GM21526 (cell line): ENCODE measurements around the gene ECHDC1.

Experiments
- ATAC-seq: cut with Tn5 transposase; IDR thresholded peaks from one replicate; pipeline ENCODE4 v1.9.1; 2021; ENCODE audit warnings: moderate library complexity; ENCODE audit not compliant: unreplicated experiment, low FRiP score

ECHDC1 gene

DNA sequence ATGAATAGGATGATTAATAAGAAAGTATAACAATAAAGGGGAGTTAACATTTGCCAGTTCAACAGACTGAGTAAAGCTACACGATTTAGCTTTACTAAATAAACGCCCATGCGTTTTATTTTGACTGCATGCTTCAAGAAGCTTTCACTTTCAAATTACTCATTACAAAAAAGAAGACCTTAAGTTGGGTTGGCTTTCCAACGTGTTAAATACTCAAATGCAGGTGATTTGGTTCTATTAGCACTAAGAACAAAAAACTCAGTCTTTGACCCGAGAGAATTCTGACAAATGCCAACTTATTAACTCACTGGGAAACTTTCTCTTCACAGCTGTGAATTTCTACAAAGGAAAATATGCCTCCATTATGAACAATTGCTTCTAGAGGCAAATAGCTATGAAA is 51.9 kb downstream of the ECHDC1 start:
- ATAC-seq, result peak; percentile 86

- peak; percentile 39 for ATAC-seq
Measured at GRCh38 chr6:127290391-127291265, 52.8 kb downstream of the ECHDC1 start.

DNA sequence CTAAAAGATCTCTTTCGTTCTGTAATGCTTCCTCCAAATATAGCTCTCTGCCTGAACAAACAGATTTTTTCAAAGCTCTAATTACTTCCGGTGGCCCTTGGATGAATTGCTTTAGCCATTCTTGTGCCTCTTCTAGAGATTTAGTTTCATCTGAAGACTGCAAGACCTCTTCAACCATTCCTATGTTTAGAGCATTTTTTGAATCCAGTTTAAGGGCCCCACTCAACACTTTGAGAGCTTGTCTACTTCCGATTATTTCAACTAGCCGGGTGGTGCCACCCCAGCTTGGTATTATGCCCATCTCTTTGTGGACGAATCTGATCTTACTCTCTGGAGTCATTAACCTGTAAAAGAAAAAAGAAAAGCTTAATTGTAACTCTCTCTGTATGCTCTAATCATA is 53.5 kb downstream of the ECHDC1 start:
- ATAC-seq, result no peak

DNA sequence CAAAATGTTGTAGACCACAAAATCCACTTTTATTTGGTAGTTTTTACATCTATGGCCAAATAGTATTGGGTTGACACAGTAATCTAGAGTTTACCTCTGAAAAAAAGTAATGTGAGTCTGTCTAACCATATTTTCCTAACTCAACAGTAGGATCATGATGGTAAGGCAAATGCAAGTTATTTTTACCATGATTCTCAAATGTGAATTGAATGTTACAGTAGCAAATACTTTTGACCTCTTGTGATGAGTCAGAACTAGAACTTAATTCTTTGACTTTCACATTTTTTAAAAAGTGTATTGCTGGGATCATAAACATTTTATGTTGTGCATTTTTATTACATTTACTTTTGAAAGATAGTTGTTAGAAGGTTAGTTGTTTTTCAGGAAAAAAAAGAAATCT is 54.7 kb downstream of the ECHDC1 start:
- no peak for ATAC-seq

DNA sequence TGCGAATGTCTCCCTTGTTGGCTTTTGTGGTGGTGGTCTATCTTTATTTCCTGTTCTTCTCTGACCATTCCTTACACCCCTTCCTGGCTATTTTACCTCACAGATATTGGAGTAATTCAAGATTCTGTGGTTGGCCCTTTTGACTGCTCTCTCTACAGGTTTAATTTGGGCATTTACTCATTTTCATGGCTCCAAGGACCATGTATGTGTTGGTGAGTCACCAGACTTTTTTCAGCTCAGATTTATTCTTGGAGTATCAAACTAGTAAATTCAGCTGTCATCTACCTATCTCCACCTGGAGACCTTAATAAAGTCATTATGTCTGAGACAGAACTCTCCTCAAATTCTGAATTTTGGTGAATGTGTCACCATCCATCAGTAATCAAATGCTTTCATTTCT is 61.2 kb downstream of the ECHDC1 start:
- no peak for ATAC-seq

- ATAC-seq, result no peak
Measured at GRCh38 chr6:127279815-127280214, 63.6 kb downstream of the ECHDC1 start.

- no peak for ATAC-seq
Measured at GRCh38 chr6:127277878-127278843, 65.2 kb downstream of the ECHDC1 start.

GRCh38 chr6:127276331-127276730 is 67.1 kb downstream of the ECHDC1 start:
- no peak for ATAC-seq

GRCh38 chr6:127273499-127273898 is 69.9 kb downstream of the ECHDC1 start:
- ATAC-seq, result no peak

DNA sequence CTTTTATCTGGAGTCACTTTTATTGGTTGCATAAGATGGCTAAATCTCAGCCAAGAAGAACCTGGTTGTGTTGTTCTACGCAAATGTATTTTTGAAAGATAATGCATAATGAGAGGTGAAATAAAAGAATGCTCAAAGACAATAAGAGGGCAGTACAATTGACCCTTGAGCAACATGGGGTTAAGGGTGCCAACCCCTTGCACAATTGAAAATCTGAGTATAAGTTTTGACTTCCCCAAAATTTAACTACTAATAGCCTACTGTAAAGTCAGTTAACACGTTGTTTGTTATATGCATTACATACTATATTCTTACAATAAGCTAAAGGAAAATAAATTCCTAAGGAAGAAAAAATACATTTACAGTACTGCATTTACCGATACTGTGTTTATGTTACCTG is 70.8 kb downstream of the ECHDC1 start:
- ATAC-seq, result no peak

GRCh38 chr6:127267646-127268625 is 75.5 kb downstream of the ECHDC1 start:
- peak; percentile 7 for ATAC-seq

DNA sequence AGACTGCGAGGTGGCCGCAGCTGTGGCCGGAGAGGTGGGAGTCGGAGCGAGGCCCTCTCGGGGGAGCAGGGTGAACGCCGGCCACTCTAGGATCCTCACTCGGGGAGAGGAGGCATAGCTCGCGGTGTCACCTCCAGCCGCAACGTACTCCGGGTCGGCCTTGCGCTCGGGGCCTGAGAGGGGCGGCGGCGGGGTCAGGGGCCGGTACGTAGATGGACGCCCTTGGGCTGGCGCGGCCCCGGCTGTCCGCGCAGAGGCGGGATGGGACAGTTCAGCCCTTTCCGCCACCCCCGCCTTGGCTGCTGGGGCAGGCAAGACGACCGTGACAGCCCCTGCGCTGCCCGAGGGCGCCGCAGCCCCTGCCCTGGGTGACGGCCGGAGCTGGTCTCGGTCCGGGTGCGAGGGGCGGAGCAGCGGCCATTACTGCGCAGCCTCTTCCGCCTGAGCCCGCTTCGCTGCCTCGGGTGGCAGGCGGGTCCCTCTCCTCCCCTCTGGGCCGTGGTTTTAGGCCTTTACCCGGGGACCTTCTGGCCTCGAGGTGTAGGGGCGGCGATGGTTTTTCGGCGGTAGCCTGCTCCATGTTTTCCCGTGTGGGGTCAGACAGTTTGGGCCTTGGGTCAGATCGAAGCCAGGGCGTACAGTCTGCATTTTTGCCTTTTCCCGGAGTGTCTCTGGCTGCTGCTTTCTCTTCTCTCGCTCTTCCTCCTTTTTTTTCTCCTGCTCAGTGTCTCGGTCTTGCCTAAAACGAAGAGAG is 76.3 kb downstream of the ECHDC1 start:
- ATAC-seq, result peak; percentile 77

DNA sequence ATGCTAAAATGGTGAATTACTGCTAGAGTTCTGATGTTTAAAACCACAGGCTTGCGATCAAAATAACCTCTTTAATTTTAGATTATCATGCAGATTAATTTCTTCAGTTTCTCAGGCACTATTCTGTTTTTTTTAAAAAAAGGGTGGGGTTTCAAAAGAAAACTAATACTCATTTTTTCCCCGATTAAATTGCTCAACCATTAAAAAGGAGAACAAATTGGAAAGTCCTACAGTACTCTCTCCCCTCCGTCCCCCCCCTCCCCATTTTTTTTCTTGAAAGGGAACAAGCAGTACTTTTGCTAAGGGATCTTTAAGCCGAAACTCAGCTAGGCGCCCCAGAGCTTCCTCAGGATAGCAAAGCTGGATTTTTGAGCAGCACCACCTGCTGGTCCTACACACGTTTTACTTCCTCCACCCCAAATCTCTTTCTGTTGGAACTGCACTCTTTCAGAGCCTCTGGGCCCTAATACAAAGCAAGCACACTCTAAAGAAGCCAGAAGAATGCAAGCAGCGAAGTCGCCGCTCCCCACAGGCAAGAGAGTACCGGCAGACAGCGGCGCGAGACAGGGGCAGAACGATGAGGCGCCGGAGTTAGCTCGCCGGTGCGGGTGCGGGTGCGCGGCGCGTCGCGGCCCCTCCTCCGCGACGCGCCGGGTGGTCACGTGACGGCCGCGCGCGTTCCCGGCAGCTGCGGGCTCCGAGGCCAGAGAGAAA is 77.1 kb downstream of the ECHDC1 start, which contains the start of gene RNF146:
TSS of gene RNF146 (plus strand) at position 687 of the 714 bp plus-strand sequence. CDS start 13,475 bp downstream, outside the sequence.
- ATAC-seq, result peak; percentile 85

GRCh38 chr6:127263481-127263880 is 79.9 kb downstream of the ECHDC1 start:
- no peak for ATAC-seq

- ATAC-seq, result no peak
Measured at GRCh38 chr6:127262896-127263295, 80.5 kb downstream of the ECHDC1 start.

- ATAC-seq, result no peak
Measured at GRCh38 chr6:127255286-127255685, 88.1 kb downstream of the ECHDC1 start.

DNA sequence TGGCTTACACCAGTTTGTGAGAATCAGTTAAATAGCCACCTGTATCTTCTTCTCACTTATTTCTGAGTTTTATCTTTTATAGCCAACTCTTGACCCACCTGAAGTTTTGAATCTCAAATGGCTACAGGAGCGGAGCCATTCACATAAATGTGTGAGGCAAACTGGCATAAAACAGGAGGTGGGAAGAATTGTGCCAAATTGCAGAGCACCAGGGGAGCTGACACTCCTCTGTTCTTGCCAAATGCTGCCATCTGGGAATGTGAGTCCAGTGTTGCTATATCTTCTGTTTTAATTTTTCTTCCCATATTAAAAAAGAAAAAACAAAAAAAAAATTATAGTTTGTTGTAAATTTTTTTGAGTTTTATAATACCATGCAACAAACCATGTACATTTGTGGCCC is 93.8 kb downstream of the ECHDC1 start:
- ATAC-seq, result no peak
